Measurements from ENCODE around the gene C1orf21.
A peak's percentile ranks its signal among the peaks of the same experiment; 100 is the strongest.

Gene C1orf21

DNA sequence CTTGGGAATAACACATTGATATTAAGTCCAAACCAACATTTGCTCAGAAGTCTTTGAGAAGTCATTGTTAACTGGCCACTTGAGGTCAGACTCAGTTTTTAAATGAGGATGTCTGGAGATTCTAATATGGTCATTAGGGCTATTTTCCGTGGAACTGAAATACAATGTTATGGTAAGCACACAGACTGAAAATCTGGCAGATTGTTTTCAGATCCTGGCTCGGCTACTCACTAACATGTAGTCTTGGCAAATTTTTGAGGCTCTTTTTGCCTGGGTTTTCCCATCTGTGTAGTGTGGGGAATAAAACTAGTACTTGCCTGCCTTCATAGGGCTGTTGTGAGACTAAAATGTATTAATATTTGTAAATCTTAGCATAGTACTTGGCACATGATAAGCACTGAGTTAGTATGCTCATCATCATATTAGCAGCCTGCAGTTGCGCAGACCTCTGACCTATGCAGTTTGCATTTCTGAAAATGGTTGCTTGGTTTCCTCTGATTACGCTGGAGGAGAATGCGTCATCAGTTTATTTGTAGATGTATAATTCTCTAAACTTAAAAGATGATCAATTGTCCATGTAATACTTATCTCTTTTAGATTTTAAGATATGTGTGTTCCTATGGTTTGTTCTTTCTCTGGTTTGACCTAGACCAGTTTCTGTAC lies 100.8 kb downstream of the C1orf21 start:
- DNase-seq: no peak

DNA sequence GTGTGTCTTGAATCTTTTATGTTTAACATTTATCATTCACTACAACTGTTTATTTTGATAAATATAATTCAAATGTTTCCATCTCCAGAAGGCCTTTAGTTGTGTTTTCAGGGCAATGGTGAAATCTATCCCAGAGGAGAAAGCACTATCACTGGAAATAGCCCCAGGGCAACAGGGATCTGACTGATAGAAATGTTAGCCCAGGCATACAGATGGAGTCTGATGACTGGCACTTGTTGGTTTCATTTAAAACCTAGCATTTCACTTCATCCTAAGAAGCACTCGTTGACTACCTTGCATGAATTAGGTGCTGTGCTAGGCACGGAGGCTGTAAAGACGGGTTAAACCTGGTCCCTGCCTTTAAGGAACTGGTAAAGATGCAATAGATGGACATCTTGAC lies 103.1 kb downstream of the C1orf21 start:
- DNase-seq: peak in 1 of 3 experiments; percentile 33

DNA sequence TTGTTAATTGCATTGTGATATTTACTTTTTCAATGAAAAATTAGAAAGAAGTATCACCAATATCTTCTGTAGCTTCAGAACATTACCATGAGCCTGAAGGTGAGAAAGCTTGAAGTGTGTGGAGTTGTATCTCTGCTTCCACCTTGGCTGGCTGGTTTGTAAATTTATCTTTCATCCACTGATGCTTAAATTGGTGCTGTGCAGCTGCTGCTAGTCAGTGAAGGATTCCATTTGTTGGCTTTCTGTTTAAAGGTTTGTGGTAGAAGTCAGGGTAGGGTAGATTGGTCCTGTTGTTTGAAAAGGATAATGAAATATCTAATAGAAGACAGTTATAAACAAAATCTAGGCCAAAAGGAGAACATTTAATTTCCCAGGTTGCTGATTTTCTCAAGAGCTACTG lies 105.7 kb downstream of the C1orf21 start:
- DNase-seq: no peak

DNA sequence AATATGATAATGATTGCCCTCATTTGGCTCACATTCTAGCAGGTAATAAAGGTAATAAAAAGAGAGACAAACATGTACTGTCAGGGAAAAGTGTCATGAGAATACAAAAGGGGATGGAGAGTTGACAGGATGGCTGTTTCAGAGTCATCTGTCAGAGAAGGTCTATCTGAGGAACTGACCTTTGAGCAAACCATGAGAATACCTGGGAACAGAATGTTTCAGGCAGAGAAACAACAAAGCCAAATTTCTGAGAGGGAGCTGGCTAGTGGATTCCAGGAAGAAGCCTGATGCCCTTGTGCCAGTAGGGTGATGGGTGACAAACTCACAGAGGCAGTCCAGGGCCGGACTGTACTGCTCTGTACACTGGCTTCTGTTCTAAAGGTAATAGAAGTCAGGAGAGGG lies 107.2 kb downstream of the C1orf21 start:
- DNase-seq: no peak

DNA sequence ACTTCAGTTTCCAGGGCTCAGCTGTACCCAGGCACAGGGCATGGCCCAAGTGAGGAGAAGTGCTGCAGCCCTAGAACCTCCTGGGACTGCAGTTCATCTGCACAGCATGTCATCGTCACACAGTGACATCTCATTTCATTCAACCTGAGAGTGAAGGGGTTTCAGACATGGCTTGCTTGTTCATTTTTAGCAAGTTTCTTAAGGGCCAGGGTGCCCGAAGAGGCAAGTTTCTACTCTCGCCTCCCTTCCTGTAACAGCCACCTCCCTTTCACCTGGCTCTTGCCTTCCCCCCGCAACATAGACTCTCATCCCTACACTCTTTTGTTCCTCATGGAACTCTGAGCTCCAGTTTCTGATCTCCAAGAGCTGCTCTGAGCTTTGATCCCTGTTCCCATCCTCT lies 108.1 kb downstream of the C1orf21 start:
- DNase-seq: no peak

DNA sequence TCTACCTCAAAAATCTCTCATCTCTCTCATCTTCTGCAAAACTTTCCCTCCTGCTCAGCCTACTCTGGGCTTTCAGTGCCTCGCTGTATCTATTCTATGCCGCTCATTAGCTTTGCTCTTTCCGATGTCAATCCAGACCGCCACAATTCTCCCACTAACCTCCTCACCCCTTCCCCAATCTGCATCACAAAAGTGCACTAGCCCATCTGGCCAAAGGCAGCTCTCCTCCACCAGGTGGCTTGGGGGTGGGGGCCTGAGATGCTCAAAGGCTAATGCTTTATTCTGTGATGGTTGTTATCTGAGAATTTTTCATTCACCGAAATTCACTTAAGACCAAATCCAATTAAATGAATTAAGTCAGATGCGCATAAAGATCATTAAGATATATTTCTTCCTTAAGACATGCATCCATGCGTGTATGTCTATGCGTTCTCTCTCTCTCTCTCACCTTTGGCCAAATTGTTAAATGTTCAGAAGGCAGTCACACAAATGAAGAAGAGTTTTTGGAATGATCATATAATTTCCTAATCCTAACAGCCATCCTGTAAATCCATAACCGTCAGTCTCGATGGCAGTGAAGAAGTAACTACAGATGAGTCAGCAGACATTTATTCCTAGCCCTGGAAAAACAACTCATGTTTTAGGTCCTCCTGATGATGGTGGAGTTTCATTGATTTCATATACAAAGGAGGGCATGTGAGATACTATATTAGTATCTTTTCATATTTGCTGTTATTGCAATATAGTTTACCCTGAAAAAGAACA lies 111.3 kb downstream of the C1orf21 start:
- no peak for DNase-seq

DNA sequence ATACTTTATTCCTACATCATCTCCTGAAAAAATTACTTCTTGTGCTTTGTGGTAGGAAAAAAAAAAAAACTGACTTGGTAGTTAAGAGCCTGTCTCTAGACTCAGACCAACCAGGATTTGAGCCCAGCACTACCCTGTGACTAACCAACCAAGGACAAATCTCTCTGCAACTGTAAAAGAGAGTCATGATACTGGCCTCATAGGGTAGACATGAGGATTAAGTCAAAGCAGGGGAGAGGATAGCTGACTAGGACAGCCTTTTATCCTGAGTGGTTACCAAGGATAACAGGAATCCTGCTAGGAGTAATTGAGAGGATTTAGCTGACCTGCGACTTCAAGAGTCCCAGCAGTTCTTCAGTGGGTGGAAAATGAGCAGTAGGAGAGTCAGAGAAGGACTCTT lies 112.8 kb downstream of the C1orf21 start:
- no peak for DNase-seq

DNA sequence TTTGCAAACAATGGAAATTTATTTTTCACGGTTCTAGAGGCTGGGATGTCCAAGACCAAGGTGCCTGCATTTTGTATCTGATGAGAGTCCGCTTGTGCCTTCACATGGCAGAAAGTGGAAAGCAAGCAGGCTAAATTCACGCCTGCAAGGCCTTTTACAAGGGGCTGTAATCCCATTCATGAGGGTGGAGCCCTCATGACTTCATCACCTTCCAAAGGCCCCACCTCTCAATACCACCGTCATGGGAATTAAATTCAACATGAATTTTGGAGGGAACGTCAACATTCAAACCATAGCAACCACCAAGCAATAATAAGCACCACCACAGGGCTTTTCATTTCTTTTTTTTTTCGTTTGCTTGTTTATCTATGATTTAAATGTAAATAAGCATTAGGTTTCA lies 115.3 kb downstream of the C1orf21 start:
- DNase-seq: peak in 1 of 3 experiments; percentile 14

DNA sequence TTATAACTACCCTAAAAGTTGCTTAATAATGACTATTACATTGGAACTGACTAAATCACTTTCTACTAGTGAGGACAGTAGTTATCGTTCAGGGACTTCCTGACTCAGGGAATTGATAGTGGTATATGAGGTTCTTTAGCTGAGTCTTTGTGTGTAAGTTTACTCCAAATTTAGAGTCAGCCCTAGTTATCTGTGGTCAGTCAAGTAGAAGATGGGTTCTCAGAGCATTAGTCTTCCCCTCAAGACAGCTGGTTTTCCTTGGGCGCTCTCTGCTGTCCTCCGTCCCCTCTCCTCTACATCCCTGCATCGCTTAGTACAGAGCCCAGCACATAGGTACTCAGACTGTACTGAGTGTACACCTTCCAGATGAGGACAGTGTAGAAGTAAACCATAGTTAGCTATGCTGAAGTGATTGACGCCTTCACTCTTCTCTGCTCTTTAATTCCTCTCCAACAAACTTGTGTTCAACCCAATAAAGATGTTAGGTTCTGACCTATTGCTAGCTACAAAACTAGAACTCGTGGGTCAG lies 116.5 kb downstream of the C1orf21 start:
- no peak for DNase-seq

DNA sequence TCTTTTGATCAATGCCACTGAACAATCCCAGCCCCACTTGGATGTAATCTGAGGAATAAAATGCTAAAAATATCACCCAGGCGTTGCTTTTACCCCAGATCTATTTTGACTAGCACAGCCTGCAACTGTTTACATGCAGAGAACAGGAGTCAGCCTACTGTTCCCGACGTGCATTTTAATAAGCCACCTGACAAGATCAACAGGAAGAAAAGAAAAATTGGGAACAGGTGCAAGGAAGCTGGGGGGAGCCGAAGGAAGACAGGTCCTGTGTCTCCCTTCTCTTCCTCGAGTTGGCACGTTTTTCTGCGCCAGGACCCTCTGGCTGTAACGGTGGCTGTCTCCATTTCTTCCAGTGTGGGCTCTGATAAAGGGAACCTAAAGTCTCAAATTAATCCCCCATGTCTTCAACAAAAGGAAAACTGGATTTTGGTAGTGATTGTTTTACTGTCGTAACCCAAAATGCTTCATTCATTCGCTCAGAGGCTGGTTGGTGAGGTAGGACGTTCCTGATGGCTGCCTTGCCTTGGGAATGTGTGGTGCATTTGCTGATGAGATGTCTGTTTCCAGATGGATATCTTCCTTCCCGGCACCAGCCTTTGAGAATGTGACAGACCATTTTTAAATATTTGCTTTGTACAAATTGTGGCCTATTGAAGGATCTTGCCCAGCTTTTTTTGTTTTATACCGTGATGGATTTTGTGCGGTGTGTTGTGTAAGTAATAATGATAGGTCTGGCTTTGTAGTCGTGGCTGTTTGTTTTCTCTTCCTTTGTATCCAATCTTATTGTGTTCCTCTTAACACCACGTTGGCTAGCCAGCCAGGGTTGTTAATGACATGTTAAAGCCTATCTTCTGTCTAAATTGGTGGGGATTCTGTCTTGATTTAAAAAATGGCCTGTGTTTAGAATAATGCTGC lies 117.5 kb downstream of the C1orf21 start:
- DNase-seq: peak in 2 of 3 experiments; percentile 77 to 92

DNA sequence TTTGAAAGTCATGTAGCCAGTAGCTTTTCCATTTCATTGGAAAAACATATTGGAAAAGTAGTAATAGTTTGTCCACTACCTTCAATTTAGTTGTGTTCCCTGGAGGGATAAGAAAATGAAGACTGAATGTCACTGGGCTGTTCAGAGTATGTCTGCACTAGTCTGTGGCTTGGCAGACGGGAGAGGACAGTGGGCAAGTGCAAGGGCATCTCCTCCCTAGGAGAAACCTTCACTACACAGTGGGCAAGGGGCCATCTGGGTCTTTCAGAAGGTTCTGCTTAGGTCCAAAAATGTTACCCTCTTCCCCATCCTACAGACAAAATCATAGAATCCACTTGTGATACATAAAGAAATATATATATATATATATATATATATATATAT lies 118.1 kb downstream of the C1orf21 start:
- no peak for DNase-seq

DNA sequence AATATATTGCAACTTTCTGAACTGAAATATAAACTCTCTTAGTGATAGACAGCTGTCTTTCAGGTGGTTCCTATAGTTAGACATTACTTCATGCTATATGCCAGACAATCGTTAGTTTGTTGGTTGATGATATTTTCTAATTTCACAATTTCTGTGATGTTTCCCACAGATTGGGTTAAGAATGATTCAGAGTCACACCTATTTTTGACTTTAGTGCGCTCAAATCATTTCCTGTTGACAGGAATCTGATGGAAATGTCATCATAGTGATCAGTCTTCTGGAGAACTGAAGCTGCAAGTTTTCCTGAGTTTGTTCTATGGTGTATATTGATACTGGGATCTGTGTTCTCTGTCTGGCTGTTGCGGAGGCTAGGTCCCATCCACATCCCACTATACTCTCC lies 119.7 kb downstream of the C1orf21 start:
- no peak for DNase-seq

DNA sequence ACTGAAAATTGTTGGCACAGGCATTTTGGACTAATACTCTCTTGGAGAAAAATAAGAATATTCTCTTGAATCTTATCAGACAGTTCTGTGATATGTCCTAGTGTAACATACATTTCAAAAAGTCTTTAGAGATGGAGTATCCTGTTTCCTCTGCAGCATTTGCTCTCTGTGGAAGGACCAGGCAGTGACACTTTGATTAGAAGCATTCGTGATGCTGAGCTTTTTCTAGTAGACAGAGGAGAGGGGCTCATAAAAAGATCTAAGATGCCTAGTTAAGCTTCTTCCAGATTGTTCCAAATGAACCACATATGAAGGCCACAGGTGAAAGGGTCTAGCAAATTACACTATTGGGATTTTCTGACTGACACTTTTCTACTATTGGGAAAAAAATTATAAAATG lies 120.3 kb downstream of the C1orf21 start:
- DNase-seq: no peak

DNA sequence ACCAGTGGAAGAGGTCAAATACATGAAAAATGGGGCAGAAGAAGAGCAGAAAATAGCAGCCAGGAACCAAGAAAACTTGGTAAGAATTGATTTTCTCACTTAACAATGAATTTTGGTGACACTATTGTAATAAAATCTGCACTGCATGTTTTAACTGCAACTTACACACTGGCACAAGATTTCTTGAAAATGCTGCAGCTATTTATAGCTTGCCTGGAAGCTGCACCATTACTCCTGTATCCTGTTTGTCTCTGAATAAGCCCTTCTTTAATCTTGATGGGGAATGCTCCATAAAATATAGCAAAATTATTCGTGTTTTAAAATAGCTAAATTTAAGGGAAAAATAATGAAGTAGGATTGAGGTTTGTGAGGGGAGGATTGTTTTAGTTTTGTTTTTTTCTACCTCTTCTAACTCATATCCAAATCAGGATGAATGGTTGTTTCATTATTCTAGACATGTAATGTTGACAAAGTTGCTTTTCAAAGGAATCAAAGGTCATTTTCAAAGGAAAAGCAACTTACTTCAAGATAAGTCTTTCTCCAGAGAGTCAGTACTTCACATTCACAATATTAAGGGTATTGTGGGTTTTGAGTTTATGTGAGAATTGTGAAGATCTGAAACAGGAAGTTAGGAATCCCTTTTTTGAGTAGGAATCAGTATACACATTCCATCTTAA lies 120.9 kb downstream of the C1orf21 start:
- DNase-seq: no peak

DNA sequence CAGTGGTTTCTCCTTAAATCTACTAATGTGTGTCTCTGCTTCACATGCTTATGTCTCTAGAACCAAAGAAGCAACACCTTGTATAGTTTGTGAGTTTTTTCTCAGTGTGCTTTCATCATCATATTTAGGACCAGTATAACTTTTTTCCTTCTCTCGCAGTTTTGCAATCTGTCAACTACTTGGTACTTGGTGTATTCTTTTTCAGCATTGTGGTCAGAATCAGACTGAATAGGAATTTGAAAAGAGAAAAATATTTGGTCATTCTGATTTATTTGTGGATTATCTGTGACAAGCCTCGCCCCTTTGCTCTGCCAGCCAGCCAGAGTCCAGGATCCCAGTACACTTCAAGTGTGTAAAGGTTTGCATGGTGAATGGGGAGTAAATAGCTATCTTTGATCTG lies 122.3 kb downstream of the C1orf21 start:
- DNase-seq: no peak

DNA sequence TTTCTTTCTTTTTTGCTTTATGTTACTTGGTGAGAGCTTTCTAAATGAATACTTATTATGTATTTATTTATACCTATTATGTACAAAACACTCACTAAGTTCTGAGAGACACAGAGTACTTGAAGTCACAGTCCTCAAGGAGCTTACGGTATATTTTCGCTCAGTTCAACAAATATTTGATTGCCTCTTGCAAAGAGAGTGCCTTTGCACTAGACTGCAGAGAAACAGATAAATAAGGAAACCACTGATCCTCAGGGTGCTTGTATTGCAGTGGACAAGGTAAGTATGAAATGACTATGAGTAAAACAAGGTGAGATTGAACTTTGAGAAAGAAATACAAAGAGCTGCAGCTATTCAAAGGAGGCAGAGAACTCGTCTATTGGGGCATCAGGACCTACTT lies 123.3 kb downstream of the C1orf21 start:
- DNase-seq: no peak

DNA sequence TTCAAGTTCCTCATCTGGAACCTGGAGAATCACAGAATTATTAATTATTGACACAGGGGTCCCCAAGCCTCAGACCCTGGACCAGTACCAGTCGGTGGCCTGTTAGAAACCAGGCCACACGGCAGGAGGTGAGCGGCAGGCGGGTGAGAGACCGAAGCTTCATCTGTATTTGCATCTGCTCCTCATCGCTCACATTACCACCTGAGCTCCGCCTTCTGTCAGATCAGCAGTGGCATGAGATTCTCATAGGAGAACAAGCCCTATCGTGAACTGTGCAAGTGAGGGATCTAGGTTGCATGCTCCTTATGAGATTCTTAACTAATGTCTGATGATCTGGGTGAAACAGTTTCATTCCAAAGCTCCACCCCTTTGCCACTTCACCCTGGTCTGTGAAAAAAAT lies 125.9 kb downstream of the C1orf21 start:
- no peak for DNase-seq

DNA sequence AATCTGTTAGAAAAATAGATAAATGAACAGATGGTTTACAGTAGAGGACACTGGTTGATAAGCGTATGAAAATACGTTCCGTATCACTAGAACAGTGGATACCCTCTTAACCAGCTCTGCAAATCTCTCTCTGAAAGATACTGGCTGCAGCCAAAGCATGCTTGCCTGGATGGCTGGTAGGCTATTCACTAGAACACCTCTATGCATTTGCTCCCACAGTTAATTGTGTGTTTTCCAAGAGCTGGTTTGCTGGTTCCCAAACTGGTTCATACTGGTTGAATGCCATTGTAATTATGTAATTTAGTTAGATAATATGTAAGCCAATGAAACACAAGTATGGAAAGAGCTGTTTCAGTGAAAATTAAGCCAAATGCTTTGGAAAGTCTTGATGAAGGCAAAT lies 126.6 kb downstream of the C1orf21 start:
- no peak for DNase-seq

DNA sequence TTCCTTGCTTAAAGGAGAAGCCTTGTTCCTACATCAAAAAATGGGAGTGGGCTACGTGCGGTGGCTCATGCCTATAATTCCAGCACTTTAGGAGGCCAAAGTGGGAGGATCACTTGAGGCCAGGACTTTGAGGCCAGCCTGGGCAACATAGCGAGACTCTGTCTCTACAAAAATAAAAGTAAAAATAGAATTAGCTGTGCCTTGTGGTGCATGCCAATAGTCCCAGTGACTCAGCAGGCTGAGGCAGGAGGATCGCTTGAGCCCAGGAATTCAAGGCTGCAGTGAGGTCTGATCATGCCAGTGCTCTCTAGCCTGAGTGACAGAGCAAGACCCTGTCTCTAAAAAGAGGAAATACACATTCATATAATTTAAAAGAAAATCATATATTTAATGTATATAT lies 127.1 kb downstream of the C1orf21 start:
- no peak for DNase-seq

DNA sequence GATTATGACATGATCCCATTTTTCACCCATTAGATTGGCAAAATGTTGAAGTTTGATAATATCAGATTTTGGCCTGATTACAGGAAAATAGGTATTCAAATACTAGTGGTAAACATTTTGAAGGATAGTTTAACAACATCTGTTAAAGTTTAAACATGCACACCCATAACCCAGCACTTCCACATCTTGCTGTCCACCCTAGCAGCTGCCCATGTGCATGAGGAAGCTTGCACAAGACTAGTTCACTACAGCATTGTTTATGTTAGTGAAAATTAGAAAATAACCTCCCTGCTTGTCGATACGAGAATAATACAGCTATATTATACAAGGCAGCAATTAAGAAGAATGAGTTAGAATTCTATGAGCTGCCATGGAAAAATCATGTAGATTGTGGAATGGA lies 127.6 kb downstream of the C1orf21 start:
- DNase-seq: no peak

DNA sequence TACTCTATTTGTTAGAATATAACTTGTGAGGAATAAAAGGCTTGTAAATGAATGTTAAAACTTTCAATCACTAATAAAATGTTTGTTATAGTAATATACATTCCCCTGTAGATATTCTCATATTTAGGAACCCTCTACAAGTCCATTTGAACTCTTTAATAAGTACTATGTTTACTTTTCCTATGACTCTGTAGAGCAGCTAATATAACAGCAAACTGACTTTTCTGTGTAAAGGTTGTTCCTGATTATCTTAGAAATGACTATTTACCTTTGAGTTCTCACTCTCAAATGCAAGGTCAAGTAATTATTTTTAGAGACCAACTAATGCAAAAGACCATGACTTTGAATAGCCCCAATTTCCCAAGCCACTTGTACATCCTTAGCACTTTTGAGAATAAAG lies 130.3 kb downstream of the C1orf21 start:
- DNase-seq: no peak

DNA sequence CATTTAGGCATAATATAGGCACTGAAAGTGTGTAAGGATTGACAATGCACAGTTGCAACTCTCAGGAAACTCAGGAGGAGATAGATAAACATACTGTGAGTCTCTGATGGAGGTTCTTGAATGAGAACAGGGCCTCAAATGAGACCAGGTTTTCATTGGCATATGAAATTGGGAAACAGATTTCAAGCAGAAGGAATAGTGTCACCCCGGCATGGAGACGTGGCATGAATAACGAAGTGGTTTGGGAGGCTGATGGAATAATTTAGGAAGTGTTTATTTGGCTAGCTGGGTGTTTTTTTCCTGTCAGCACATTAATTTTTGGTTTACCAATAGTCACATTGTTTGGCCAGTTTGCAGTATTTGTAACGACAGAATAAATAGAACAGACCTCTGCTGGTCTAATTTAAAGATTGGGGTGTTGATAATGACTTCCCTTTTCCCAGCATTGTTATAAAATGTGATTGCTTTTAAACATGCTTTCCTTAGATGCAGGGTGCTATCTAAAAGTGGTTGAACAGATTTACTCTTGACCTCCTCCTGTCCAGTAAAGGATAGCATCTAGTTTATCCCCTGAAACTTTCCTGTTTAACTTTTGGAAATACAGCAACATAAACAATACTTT lies 132.0 kb downstream of the C1orf21 start:
- peak in 1 of 3 experiments; percentile 30 for DNase-seq
